GM21723 (cell line): Measurements from ENCODE around the gene SNRPB.

Experiments used
- ATAC-seq: cut with Tn5 transposase; IDR thresholded peaks from one replicate; pipeline ENCODE4 v1.9.1; 2021; ENCODE audit warnings: mild to moderate bottlenecking, moderate library complexity; ENCODE audit not compliant: unreplicated experiment

SNRPB gene

DNA sequence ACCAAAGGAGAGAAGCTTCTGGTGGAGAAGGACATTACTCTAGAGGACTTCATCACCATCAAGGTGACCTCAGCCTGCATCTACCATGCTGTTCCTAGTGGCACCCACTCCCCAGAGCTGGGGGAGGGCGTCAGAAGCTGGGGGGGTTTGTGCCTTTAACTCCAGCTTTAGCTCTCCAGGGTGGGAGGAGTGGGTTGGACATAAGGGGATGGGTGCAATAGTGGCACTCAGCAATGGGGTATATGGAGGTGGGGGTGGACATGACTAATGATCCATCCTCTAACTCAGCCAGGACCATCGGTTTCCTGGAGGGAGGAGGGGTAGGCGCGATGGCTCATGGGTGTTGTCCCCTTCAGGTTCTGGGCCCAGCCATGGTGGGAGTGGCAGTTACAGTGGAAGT lies 40.1 kb downstream of the SNRPB start:
- no peak for ATAC-seq

DNA sequence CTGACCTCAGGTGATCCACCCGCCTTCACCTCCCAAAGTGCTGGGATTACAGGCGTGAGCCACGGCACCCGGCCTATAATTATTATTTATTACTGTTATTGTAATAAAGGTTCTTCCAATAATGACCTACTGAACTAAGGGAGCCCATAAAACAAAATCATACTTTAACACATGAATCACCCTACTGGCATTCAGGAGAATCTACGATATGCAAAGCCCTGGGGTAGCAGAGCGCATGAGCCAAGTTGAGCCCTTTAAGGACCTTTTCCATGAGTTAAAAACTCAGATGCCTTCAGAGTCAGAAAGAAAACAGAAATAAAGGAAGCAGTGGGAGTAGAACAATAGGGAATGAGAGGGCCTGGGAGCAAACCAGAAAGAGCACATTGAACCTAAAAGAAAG lies 41.5 kb downstream of the SNRPB start:
- no peak for ATAC-seq

- no peak for ATAC-seq
Observed at GRCh38 chr20:2421247-2421646, 49.3 kb downstream of the SNRPB start.

- ATAC-seq, result no peak
Observed at GRCh38 chr20:2420510-2420909, 50.1 kb downstream of the SNRPB start.

- no peak for ATAC-seq
Observed at GRCh38 chr20:2418388-2418787, 52.2 kb downstream of the SNRPB start.

- ATAC-seq, result no peak
Observed at GRCh38 chr20:2417213-2417541, 53.4 kb downstream of the SNRPB start.

DNA sequence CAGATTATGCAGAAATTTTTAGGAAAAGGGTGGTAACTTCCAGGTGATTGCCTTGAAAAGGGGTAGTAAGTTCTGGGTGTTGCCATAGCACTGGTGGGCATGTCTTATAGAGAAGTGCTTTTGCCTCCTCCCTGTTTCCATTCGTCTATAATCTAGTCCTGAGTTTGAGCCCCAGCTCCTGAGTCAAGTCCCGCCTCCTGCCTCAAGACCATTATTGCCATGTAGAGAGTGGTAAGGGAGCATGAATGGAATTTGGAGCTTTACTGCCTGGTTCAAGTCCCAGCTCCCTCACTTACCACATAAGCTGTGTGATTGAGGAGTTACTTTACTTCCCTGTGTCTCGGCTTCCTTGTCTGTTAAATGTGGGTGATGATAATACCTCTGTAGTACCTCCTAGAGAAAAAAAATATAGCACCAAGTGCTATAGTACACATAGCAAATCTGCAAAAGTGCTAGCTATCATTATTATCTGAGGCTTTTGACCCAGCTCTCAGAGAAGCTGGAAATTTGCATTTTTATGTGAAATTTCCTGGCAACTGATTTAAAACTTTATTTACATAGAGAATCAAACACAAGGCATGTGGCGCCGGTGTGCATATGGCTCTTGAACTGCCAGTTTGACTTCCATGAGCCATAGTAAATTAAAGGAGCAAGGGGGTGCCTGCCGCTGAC lies 53.9 kb downstream of the SNRPB start:
- ATAC-seq, result no peak
